ENCODE results near the gene TOR1AIP2. TPM values are rescaled to one million over a fixed set of nuclear protein-coding genes. Genes with fewer than 3 reads are reported as not detected.

TOR1AIP2 gene
- total RNA-seq, 1 experiment from 2014 or later: 100 TPM

GRCh38 chr1:179871940-179872339 lies 5.7 kb downstream of the TOR1AIP2 start:
- peaks cover 33% of the 10 kb centered on the region for H3K36me3 ChIP-seq (ENCODE audit: insufficient read depth, low read length, poor library complexity, severe bottlenecking)
- intact Hi-C loops (cut with micrococcal nuclease; ENCODE audit: unreplicated experiment): loop anchor here (5.0 kb wide), 1 partner anchor 290 kb away; no protein-coding TSS in a partner anchor

GRCh38 chr1:179870870-179871269 lies 6.7 kb downstream of the TOR1AIP2 start:
- CTCF ChIA-PET: interaction anchor here (0.6 to 2.2 kb wide), 2 partner anchors 45 to 308 kb away, joined by 4 to 5 read pairs; no protein-coding TSS in a partner anchor
- POLR2A ChIA-PET (ENCODE audit: low non-redundant PET): interaction anchor here (0.7 kb wide), 1 partner anchor 207 kb away, joined by 7 read pairs; no protein-coding TSS in a partner anchor
- intact Hi-C loops (cut with micrococcal nuclease; ENCODE audit: unreplicated experiment): loop anchor here (5.0 kb wide), 1 partner anchor 291 kb away; no protein-coding TSS in a partner anchor

More at GRCh38 chr1:179871940-179872339, 5.7 kb downstream of the TOR1AIP2 start:
- CTCF ChIA-PET: no interaction called here
- POLR2A ChIA-PET (ENCODE audit: low non-redundant PET): no interaction called here
- H3K4me1 ChIP-seq (ENCODE audit: insufficient read depth, low read length, poor library complexity, severe bottlenecking): peaks cover 29% of the 10 kb centered on the region
- H3K9me3 ChIP-seq (ENCODE audit: low read depth, low read length, poor library complexity, severe bottlenecking): no peaks in the 10 kb centered on the region
- H3K4me3 ChIP-seq (ENCODE audit: low read depth, low read length, poor library complexity, severe bottlenecking): no peak overlapping the region
- no peaks in the 10 kb centered on the region for H3K27me3 ChIP-seq (replicated peaks; ENCODE audit: insufficient read depth, low read depth, low read length, poor library complexity)
- no peak for TF ChIP-seq CTCF (conservative IDR thresholded peaks at IDR 0.05; ENCODE audit: low read depth, low read length)
- BruUV-seq (replicated peaks): no TSS peak
- no peak overlapping the region for H3K27ac ChIP-seq (ENCODE audit: low read depth, low read length, poor library complexity, severe bottlenecking)
- DNase-seq (ENCODE audit: low spot score): no peak

GRCh38 chr1:179867493-179868330 lies 9.9 kb downstream of the TOR1AIP2 start:
- ChIA-PET CTCF (interaction anchor here (0.9 to 1.6 kb wide), 5 partner anchors 53 to 312 kb away, joined by 3 to 11 read pairs (median 5); no protein-coding TSS in a partner anchor), POLR2A (ENCODE audit: low non-redundant PET) (no interaction called here)
- Histone ChIP-seq H3K9me3 (ENCODE audit: low read depth, low read length, poor library complexity, severe bottlenecking) (no peaks in the 10 kb centered on the region), H3K27me3 (replicated peaks; ENCODE audit: insufficient read depth, low read depth, low read length, poor library complexity) (no peaks in the 10 kb centered on the region), H3K4me1 (ENCODE audit: insufficient read depth, low read length, poor library complexity, severe bottlenecking) (peaks cover 17% of the 10 kb centered on the region), H3K27ac (ENCODE audit: low read depth, low read length, poor library complexity, severe bottlenecking) (no peak overlapping the region), H3K36me3 (ENCODE audit: insufficient read depth, low read length, poor library complexity, severe bottlenecking) (peaks cover 57% of the 10 kb centered on the region), H3K4me3 (ENCODE audit: low read depth, low read length, poor library complexity, severe bottlenecking) (no peak overlapping the region)
- DNase-seq (ENCODE audit: low spot score): peak; percentile 81
- TF ChIP-seq EZH2 (IDR thresholded peaks at IDR 0.05; ENCODE audit: borderline replicate concordance, low read depth, low read length, poor library complexity, severe bottlenecking): no peak
- TF ChIP-seq CTCF (conservative IDR thresholded peaks at IDR 0.05; ENCODE audit: low read depth, low read length): peak; percentile 86
- BruUV-seq (replicated peaks): no TSS peak
- intact Hi-C loops (cut with micrococcal nuclease; ENCODE audit: unreplicated experiment): loop anchor here (1.0 kb wide), 1 partner anchor 311 kb away; no protein-coding TSS in a partner anchor

More at GRCh38 chr1:179870870-179871269, 6.7 kb downstream of the TOR1AIP2 start:
- Histone ChIP-seq H3K4me3 (ENCODE audit: low read depth, low read length, poor library complexity, severe bottlenecking) (peak overlapping the region; percentile 3), H3K27ac (ENCODE audit: low read depth, low read length, poor library complexity, severe bottlenecking) (no peak overlapping the region), H3K4me1 (ENCODE audit: insufficient read depth, low read length, poor library complexity, severe bottlenecking) (peaks cover 20% of the 10 kb centered on the region), H3K36me3 (ENCODE audit: insufficient read depth, low read length, poor library complexity, severe bottlenecking) (peaks cover 42% of the 10 kb centered on the region), H3K9me3 (ENCODE audit: low read depth, low read length, poor library complexity, severe bottlenecking) (no peaks in the 10 kb centered on the region), H3K27me3 (replicated peaks; ENCODE audit: insufficient read depth, low read depth, low read length, poor library complexity) (no peaks in the 10 kb centered on the region)
- DNase-seq (ENCODE audit: low spot score): peak; percentile 57
- TF ChIP-seq CTCF (conservative IDR thresholded peaks at IDR 0.05; ENCODE audit: low read depth, low read length) (no peak), EZH2 (IDR thresholded peaks at IDR 0.05; ENCODE audit: borderline replicate concordance, low read depth, low read length, poor library complexity, severe bottlenecking) (no peak)
- BruUV-seq (replicated peaks): no TSS peak

Data from A673 (cell line).